HPDE6-E6E7 (cell line): ENCODE data around the gene PXN.
"Not testable (repeated sequence)": the region's sequence is repeated elsewhere in the genome, so short reads cannot be mapped to it uniquely, and the experiment has no call there.

ENCODE experiments used
- DNase-seq: peaks from one replicate; pipeline ENCODE4 v3.0.0; 2011; ENCODE audit warnings: missing footprints; ENCODE audit errors: extremely low spot score

The PXN gene

GRCh38 chr12:120262852-120263747 lies 2.4 kb downstream of the PXN start:
- DNase-seq: no peak

GRCh38 chr12:120261951-120262851 lies 3.3 kb downstream of the PXN start:
- peak; percentile 93 for DNase-seq

DNA sequence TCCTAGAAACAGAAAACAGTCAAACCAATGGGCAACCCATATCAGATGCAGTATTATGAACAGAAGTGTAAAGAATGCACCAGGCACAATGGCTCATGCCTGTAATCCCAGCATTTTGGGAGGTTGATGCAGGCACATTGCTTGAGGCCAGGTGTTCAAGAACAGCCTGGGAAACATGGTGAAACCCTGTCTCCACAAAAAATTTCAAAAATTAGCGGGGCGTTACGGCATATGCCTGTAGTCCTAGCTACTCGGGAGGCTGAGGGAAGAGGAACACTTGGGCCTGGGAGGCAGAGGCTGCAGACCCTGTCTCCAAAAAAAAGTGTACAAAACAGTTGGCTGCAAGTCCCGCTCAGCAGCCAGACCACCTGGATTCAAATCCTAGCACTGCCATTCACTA lies 4.9 kb downstream of the PXN start:
- DNase-seq: no peak

DNA sequence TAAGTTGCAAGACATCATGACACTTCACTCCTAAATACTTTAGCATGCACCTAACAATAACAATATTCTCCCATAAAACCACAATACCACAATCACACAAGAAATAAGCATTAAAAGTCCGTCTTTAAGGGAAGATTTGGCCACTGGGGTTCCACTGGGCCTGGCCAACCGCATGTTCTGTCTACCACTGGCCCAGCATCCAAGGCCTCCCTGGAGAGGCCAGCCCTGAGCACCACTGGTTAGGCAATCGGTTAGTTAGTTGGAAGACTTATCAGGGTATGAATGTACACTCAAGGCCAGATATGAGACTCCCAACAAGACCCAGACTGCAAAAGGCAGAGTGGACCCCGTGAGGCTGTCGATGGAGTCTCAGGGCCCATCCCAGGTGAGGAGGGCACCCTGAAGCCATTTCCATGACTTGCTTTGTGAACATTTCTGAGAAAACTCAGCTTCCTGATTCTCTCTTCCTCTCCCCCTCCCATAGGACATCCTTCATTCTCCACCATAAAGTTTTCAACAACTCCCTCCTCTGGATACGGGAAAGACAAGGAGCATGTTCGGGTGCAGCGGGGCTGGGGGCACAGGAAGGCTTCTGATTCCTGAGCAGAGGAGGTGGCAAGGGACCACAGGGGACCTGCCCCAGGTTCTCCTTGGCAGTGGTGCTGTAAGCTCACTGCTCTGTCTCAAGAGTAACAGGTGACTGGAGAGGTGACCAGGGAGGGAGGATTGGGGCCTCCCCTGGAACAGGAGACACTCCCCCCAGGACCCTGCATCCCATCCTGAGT lies 5.9 kb downstream of the PXN start:
- DNase-seq: no peak

DNA sequence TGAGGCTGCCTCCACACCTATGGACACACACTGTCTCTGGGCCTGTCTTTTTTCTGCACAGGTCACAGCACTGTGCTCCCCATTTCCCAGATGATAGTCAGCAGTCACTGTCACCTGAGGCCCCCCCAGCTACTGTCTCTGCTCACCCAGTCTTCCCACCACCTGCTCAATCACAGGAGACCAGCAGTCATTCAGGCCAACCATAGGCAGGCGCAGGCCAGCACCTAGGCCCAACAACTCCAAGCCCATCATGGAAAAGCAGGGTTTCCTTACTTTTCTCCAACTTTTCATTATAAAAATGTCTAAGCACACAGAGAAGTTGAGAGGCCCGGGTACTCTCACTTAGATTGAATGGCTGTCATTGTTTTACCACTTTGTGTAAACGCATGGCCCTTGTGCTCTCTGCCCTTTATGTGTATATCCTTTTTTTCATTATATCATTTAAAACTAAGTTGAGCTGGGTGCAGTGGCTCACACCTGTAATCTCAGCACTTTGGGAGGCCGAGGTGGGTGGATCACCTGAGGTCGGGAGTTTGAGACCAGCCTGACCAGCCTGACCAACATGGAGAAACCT lies 7.1 kb downstream of the PXN start:
- no peak for DNase-seq

GRCh38 chr12:120257041-120257821 lies 8.3 kb downstream of the PXN start:
- DNase-seq: no peak

DNA sequence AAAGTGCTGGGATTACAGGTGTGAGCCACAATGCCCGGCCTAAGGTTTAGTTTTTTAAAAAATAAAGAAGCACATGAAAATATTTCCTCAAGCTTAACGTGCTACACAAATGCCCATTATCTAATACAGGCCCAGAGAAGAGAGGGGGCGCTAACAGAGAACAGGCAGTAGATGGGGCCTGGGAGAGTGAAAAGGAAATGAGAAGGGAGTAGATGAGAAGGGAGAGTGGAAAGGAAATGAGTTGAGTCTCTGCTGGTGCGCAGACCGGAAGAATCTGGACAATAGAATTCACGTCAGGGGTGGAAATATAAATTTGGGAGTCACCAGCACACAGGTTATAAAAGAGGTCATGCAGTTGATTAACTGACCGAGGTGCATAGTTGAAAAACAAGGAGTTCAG lies 10.7 kb downstream of the PXN start:
- DNase-seq: no peak

DNA sequence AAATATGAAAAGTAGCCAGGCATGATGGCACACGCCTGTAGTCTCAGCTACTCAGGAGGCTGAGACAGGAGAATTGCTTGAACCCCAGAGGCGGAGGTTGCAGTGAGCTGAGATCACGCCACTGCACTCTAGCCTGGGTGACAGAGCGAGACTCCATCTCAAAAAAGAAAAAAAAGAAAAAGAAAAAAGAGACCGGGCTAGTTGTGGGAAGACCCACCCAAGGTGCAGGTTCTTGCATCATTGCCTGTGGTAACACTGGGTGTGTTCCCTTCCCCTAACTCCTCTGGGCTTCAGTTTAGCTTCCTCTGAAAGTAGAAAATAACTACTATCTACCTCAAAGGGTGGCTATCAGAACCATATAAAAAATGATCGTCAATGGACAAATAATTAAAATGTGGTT lies 12.2 kb downstream of the PXN start:
- not testable (repeated sequence) for DNase-seq

GRCh38 chr12:120252071-120252906 lies 13.2 kb downstream of the PXN start:
- DNase-seq: no peak

GRCh38 chr12:120251364-120252070 lies 14.0 kb downstream of the PXN start:
- DNase-seq: not testable (repeated sequence)

DNA sequence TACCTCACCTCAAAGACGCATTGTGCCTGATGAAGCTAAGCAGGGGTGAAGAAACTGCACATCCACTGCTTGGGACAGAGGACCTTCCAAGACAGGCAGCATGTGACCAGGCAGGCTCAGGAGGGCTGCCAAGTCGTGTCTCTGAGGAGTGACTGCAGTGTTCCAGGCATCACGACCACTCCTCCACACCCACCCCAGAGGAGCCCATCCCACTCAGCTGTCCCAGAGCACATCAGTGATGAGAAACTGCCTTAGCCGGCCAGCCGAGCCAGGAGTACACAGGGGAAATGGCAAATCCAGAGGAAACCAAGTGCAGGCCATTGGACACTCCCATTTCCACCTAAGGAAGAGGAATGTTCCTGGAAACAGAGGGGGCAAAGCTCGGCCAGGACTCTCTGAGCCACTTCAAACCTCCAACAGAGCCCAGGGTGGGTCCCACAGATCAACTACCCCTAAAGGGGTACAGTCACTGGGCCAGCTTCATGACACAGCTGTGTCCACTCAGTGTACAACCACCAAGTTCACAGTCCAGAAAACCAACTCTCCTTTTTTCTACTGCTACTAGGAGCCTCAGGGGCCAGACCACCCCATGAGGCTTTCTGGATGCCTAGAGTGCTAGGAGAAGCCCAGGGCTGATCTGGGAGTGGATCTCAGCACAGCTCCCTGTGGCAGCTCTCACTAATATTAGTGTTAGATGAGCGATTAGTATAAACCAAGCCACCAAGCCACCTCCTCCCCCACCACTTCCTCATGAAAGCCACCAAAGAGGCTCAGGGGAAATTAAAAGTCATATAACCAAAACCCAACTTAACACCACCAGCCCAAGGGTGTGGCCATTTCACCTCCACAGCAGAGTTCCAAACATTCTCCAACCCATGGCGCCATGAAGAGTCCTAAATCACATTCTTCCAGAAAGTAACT lies 15.4 kb downstream of the PXN start:
- no peak for DNase-seq

DNA sequence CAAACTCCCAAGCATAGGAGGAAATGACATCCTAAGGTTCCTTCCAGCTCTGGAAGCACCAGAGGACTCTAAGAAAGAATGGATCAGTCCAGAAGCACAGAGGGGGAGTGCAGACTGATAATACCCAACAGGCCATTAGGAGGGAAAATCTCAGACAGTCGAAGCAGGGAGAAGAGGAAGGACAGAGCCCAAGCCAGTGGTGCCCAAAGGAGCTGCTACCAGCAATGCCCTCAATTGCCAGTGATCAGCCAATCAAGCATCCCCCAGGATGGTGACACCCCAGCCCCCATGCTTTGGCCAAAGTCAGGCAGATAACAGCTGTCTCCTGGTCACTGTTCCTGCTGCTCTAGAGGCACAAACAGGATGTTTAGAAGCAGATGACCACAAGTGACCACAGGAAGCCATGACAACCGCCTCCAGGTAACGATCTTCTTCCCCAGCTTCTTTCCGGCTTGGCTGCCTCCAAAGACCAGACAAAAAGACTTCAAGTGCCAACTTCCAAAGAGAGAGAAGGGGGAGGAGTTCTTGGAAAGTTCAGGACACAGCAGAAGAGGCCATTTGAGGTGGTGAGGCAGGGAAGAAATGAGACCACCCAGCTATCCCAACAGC lies 16.2 kb downstream of the PXN start:
- DNase-seq: no peak

DNA sequence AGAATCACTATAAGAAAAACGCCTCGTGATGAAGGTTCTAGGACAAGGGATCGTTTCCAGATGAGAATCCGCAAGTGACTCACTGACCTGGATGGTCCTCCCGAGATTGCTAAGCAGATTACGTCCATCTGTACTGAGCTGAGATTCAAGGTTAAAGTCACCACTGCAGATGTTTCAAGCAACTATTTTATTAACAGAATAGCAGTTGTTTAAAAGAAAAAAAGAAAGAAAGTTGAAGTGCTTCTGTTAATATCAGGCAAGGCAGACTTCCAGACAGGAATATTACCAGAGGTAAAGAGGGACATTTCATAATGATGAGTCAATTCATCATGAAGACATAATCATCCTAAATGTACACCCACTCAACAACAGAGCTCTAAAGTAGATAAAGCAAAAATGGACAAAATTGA lies 17.9 kb downstream of the PXN start:
- no peak for DNase-seq

DNA sequence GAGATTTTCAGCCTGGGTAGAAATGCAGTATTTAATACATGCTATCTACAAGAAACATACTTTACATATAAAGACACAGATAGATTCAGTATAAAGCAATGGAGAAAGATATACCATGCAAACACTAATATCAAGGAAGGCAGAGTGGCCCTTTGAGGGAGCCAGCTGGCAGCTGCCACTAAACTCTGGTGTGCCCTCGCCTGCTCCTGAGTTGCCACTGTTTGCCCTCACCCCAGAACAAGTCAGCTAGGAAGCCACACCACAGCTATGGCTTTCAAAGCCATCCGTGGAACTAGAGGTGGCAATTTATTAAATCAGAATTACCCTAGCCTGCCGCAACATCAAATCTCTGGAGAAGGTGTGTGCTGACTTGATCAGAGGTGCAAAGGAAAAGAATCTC lies 18.3 kb downstream of the PXN start:
- no peak for DNase-seq

GRCh38 chr12:120246705-120247104 lies 18.8 kb downstream of the PXN start:
- not testable (repeated sequence) for DNase-seq

GRCh38 chr12:120242971-120243699 lies 22.4 kb downstream of the PXN start:
- DNase-seq: no peak

GRCh38 chr12:120242275-120242799 lies 23.2 kb downstream of the PXN start:
- no peak for DNase-seq
